HepG2 (cell line): Measurements from ENCODE around the gene RACGAP1. TPM values are rescaled to one million over a fixed set of nuclear protein-coding genes. Genes with fewer than 3 reads are reported as not detected.

ENCODE experiments used
- ATAC-seq: fragments of 200-7000 bp; cut with Tn5 transposase; 3 replicates; pipeline ENCODE4 v1.9.1; 2020; ENCODE audit warnings: mild to moderate bottlenecking, moderate library complexity
- BruUV-seq: library from RNA; stranded (reverse); fragments of 400-500 nt; replicated peaks from 2 replicates; lab custom pipeline; 2021; lab: Mats Ljungman, UMichigan
- CTCF ChIA-PET: fragments of 300-600 bp; formaldehyde crosslinking; extraction: SDS; loops from one replicate; lab custom pipeline; 2021; ENCODE audit warnings: low total read pairs, inconsistent platforms, low intra/inter-chr PET ratio; lab: Yijun Ruan, JAX
- POLR2A ChIA-PET: fragments of 350-600 bp; sonication (Branson Sonifier 250); formaldehyde crosslinking; loops from one replicate; lab custom pipeline; 2020; ENCODE audit warnings: antibody characterized with exemption, inconsistent platforms; lab: Yijun Ruan, JAX
- DNase-seq: peaks from one replicate; pipeline ENCODE4 v3.0.0-alpha.2; 2015; ENCODE audit warnings: low spot score
- FAIRE-seq: peaks from 3 replicates; lab custom pipeline; 2011; peaks lifted over from hg19 to GRCh38; lab: Jason Lieb, UNC
- H2AFZ ChIP-seq: one replicate; pipeline ENCODE4 v1.6.1; 2011; ENCODE audit warnings: low read length, inconsistent platforms
- H3K27ac ChIP-seq: fragments of 300-600 bp; 3 replicates; pipeline ENCODE4 v1.8.0; 2011; ENCODE audit warnings: mixed run types, mild to moderate bottlenecking, mixed read lengths, low read length, inconsistent platforms; ENCODE audit not compliant: insufficient read depth; ENCODE audit errors: extremely low read length
- H3K27me3 ChIP-seq, 2 experiments: fragments of 200-600 bp in 1 of 2; 2 replicates in 1 of 2; 3 replicates in 1 of 2; pipeline versions ENCODE4 v1.6.0 to v1.8.0; 2011; ENCODE audit warnings: low read length in 2 of 2, mild to moderate bottlenecking in 2 of 2, moderate library complexity in 2 of 2, inconsistent platforms in 1 of 2; ENCODE audit not compliant: insufficient read depth in 2 of 2, control insufficient read depth in 1 of 2
- H3K36me3 ChIP-seq, 2 experiments: fragments of 200-600 bp in 1 of 2; replicated peaks in 1 of 2; 2 replicates in 1 of 2; 3 replicates in 1 of 2; pipeline versions ENCODE4 v1.5.1 to v1.8.0; 2011; ENCODE audit warnings: low read length in 2 of 2, inconsistent platforms in 1 of 2; ENCODE audit not compliant: insufficient read depth in 2 of 2, control insufficient read depth in 1 of 2
- H3K4me1 ChIP-seq: 2 replicates; pipeline ENCODE4 v1.5.1; 2012; ENCODE audit warnings: low read length, inconsistent platforms; ENCODE audit not compliant: insufficient read depth
- H3K4me2 ChIP-seq: 2 replicates; pipeline ENCODE4 v1.6.0; 2011; ENCODE audit warnings: low read depth, low read length, inconsistent platforms
- H3K4me3 ChIP-seq, 3 experiments: fragments of 200-600 bp in 1 of 3; sonication (generic), shearing (Covaris generic) in 1 of 3; replicated peaks in 1 of 3; 2 replicates each; pipeline ENCODE4 v1.5.1; 2011 to 2016; ENCODE audit warnings: low read length in 3 of 3, inconsistent platforms in 2 of 3, low read depth in 2 of 3, mild to moderate bottlenecking in 2 of 3, control low read depth in 1 of 3, mixed read lengths in 1 of 3; ENCODE audit not compliant: insufficient read depth in 1 of 3
- H3K79me2 ChIP-seq: one replicate; pipeline ENCODE4 v1.6.1; 2011; ENCODE audit warnings: low read length, inconsistent platforms; ENCODE audit not compliant: insufficient read depth
- H3K9ac ChIP-seq: 2 replicates; pipeline ENCODE4 v1.6.0; 2011; ENCODE audit warnings: mild to moderate bottlenecking, low read depth, low read length, inconsistent platforms; ENCODE audit not compliant: insufficient read depth
- H3K9me3 ChIP-seq: 2 replicates; pipeline ENCODE4 v1.5.1; 2012; ENCODE audit warnings: mild to moderate bottlenecking, low read length
- H4K20me1 ChIP-seq: 2 replicates; pipeline ENCODE4 v1.6.0; 2011; ENCODE audit warnings: inconsistent platforms, mild to moderate bottlenecking, low read length, moderate library complexity; ENCODE audit not compliant: insufficient read depth
- FOXA3 ChIP-seq: IDR thresholded peaks from 2 replicates; pipeline ENCODE4 v1.6.1; 2016; ENCODE audit warnings: missing genetic modification reagents, missing compliant biosample characterization
- GZF1 ChIP-seq: sonication (generic); formaldehyde crosslinking; IDR thresholded peaks from 2 replicates; pipeline ENCODE4 v1.5.1; 2020; ENCODE audit warnings: mild to moderate bottlenecking, missing genetic modification reagents
- JUNB ChIP-seq: sonication (generic); formaldehyde crosslinking; IDR thresholded peaks from 2 replicates; pipeline ENCODE4 v1.8.0; 2022; ENCODE audit warnings: missing genetic modification reagents, mild to moderate bottlenecking, borderline replicate concordance
- NCOA1 ChIP-seq: sonication (generic); formaldehyde crosslinking; IDR thresholded peaks from 2 replicates; pipeline ENCODE4 v1.9.0; 2021; ENCODE audit warnings: missing genetic modification reagents
- NFE2L1 ChIP-seq: sonication (generic); formaldehyde crosslinking; IDR thresholded peaks from 2 replicates; pipeline ENCODE4 v1.4.0; 2020; ENCODE audit warnings: missing genetic modification reagents, mild to moderate bottlenecking, borderline replicate concordance
- PCBP2 ChIP-seq: fragments of 200-400 bp; formaldehyde crosslinking; optimal IDR thresholded peaks from 2 replicates; pipeline ENCODE3; 2018; ENCODE audit warnings: low read length, low read depth; ENCODE audit not compliant: poor library complexity, severe bottlenecking
- POLR2AphosphoS2 ChIP-seq: IDR thresholded peaks from 2 replicates; pipeline ENCODE4 v1.6.1; 2011; ENCODE audit warnings: low read depth, low read length, improper control_type of control experiment
- REL ChIP-seq: sonication (generic); formaldehyde crosslinking; conservative IDR thresholded peaks from 2 replicates; pipeline ENCODE4 v1.8.0; 2022; ENCODE audit warnings: mild to moderate bottlenecking, missing genetic modification reagents, moderate library complexity
- SNRNP70 ChIP-seq: fragments of 200-400 bp; formaldehyde crosslinking; IDR thresholded peaks from 2 replicates; pipeline ENCODE4 v1.6.1; 2017; ENCODE audit warnings: mild to moderate bottlenecking, low read depth, low read length, moderate library complexity
- SP140L ChIP-seq: sonication (generic); formaldehyde crosslinking; IDR thresholded peaks from 2 replicates; pipeline ENCODE4 v1.4.0; 2020; ENCODE audit warnings: missing genetic modification reagents, borderline replicate concordance
- ZFP36L2 ChIP-seq: sonication (generic); formaldehyde crosslinking; IDR thresholded peaks from 2 replicates; pipeline ENCODE4 v1.4.0; 2020; ENCODE audit warnings: missing genetic modification reagents
- ZNF333 ChIP-seq: sonication (generic); formaldehyde crosslinking; IDR thresholded peaks from 2 replicates; pipeline ENCODE4 v1.4.0; 2020; ENCODE audit warnings: mild to moderate bottlenecking, missing genetic modification reagents, borderline replicate concordance
- WGBS: methylation state at CpG from one replicate; pipeline ENCODE4 v1.1.6; 2017; ENCODE audit warnings: low lambda C conversion rate; 5-methylcytosine and 5-hydroxymethylcytosine counted together
- in situ Hi-C: cut with HindIII; loops from 2 replicates; pipeline ENCODE4 v1.10.0; 2017; ENCODE audit warnings: low pct_unique_long_range_greater_than_20kb; ENCODE audit not compliant: extremely low pct_ligation_motif_present
- intact Hi-C: fragments of 100-400 bp; cut with micrococcal nuclease; formaldehyde crosslinking; loops from one replicate; pipeline ENCODE4 v1.10.0; 2022; ENCODE audit not compliant: unreplicated experiment
- polyA plus RNA-seq, 8 experiments: library from polyadenylated mRNA; depleted of rRNA in 3 of 8; stranded (reverse) in 7 of 8; unstranded in 1 of 8; fragments of >200 nt; fragmentation: Illumina TruSeq in 4 of 8; extraction: Trizol in 4 of 8; gene quantifications; 2 replicates each; pipeline versions ENCODE4 v1.2.1 to v1.2.3, GENCODE V29; 2011 to 2016; ENCODE audit warnings: low read depth in 4 of 8, missing spikeins in 1 of 8, mixed read lengths in 1 of 8; ENCODE audit not compliant: insufficient read depth in 1 of 8
- total RNA-seq, 5 experiments: library from RNA; depleted of rRNA; stranded (reverse); fragments of >200 nt; fragmentation: Illumina TruSeq; extraction: Trizol; gene quantifications; 2 replicates each; pipeline ENCODE4 v1.2.3, GENCODE V29; 2016; ENCODE audit warnings: low read depth in 1 of 5
- TF ChIP-seq, protein P1 (sequence below): IDR thresholded peaks from 2 replicates; pipeline ENCODE4 v1.6.1; 2018; ENCODE audit warnings: missing genetic modification reagents, mild to moderate bottlenecking, missing compliant biosample characterization
- TF ChIP-seq, protein P2 (sequence below): sonication (generic); formaldehyde crosslinking; IDR thresholded peaks from 2 replicates; pipeline ENCODE4 v1.5.1; 2020; ENCODE audit warnings: mild to moderate bottlenecking, missing genetic modification reagents, borderline replicate concordance
- TF ChIP-seq, protein P3 (sequence below): sonication (generic); formaldehyde crosslinking; conservative IDR thresholded peaks from 2 replicates; pipeline ENCODE4 v1.5.0; 2020; ENCODE audit warnings: missing genetic modification reagents

Gene RACGAP1
- total and polyA plus RNA-seq, 2 of the 13 experiments (the other 11 are each of a cell fraction or from before 2014, with no cell fraction given) = 16.7 to 57.9 TPM

DNA sequence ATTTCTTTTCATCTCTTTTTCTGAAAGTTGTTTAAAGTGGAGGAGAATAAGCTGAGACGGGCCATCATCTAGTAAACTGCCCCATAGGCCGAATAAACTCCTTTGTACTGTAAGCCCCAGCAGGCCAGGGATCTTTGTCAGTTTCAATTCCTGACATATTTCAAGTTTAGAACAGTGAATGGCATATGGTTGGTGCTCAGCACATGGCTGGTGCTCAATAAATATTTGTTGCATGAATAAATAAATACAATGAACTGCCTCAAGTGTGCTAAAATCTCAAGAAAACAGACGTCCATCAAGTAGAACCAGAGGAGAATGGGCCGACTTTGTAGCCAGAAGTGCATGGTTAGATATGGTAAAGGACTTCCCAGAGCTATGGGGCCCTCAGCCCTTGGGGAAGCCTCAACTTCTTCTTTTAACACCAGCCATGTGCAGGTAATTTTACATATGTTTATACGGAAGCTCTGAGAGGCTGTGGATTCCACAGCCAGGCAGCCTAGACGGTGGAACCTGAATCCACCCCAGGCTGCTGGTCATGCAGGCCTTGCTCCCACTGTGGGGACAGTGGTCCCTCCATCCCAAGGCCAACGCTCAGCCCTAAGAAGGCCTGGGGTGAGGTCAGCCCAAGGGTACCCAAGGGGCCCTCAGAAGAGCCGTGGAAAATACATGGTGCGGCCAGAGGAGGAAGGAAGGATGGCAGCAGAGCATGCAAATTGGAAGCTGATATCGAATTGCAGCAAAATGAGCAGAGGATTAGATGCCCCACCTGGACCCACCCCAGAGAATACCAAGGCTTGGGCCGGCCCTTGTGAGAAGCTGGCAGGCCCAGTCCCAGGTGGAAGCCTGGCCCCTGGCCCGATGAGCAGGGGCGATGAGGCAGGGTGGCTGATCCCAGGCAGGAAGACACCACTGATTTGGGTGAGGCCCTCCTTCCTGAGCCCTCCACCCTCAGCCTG lies 83.5 kb downstream of the RACGAP1 start:
- 47% methylated on average over 9 of the region's 13 CpGs for WGBS
- no peaks in the 10 kb centered on the region for H3K9me3 ChIP-seq
- no peak for FAIRE-seq
- H3K27me3 ChIP-seq = peaks cover 1 to 9% of the 10 kb centered on the region in 2 experiments; a peak in 3 of 5 replicates
- in situ Hi-C loops = loop anchor here (5.0 kb wide), 1 partner anchor 75 kb away; no protein-coding TSS in a partner anchor
- TF ChIP-seq, protein P1, sequence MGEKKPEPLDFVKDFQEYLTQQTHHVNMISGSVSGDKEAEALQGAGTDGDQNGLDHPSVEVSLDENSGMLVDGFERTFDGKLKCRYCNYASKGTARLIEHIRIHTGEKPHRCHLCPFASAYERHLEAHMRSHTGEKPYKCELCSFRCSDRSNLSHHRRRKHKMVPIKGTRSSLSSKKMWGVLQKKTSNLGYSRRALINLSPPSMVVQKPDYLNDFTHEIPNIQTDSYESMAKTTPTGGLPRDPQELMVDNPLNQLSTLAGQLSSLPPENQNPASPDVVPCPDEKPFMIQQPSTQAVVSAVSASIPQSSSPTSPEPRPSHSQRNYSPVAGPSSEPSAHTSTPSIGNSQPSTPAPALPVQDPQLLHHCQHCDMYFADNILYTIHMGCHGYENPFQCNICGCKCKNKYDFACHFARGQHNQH (CRISPR knock-in tag) = no peak
- TF ChIP-seq NFE2L1 (CRISPR knock-in tag) (no peak), SNRNP70 (no peak), GZF1 (no peak), PCBP2 (no peak), JUNB (CRISPR knock-in tag) (no peak), NCOA1 (no peak), FOXA3 (CRISPR knock-in tag) (no peak), POLR2AphosphoS2 (no peak), ZFP36L2 (CRISPR knock-in tag) (no peak), ZNF333 (CRISPR knock-in tag) (no peak), REL (CRISPR knock-in tag) (no peak), SP140L (CRISPR knock-in tag) (no peak)
- TF ChIP-seq, protein P2, sequence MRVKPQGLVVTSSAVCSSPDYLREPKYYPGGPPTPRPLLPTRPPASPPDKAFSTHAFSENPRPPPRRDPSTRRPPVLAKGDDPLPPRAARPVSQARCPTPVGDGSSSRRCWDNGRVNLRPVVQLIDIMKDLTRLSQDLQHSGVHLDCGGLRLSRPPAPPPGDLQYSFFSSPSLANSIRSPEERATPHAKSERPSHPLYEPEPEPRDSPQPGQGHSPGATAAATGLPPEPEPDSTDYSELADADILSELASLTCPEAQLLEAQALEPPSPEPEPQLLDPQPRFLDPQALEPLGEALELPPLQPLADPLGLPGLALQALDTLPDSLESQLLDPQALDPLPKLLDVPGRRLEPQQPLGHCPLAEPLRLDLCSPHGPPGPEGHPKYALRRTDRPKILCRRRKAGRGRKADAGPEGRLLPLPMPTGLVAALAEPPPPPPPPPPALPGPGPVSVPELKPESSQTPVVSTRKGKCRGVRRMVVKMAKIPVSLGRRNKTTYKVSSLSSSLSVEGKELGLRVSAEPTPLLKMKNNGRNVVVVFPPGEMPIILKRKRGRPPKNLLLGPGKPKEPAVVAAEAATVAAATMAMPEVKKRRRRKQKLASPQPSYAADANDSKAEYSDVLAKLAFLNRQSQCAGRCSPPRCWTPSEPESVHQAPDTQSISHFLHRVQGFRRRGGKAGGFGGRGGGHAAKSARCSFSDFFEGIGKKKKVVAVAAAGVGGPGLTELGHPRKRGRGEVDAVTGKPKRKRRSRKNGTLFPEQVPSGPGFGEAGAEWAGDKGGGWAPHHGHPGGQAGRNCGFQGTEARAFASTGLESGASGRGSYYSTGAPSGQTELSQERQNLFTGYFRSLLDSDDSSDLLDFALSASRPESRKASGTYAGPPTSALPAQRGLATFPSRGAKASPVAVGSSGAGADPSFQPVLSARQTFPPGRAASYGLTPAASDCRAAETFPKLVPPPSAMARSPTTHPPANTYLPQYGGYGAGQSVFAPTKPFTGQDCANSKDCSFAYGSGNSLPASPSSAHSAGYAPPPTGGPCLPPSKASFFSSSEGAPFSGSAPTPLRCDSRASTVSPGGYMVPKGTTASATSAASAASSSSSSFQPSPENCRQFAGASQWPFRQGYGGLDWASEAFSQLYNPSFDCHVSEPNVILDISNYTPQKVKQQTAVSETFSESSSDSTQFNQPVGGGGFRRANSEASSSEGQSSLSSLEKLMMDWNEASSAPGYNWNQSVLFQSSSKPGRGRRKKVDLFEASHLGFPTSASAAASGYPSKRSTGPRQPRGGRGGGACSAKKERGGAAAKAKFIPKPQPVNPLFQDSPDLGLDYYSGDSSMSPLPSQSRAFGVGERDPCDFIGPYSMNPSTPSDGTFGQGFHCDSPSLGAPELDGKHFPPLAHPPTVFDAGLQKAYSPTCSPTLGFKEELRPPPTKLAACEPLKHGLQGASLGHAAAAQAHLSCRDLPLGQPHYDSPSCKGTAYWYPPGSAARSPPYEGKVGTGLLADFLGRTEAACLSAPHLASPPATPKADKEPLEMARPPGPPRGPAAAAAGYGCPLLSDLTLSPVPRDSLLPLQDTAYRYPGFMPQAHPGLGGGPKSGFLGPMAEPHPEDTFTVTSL (CRISPR knock-in tag) = no peak
- TF ChIP-seq, protein P3, sequence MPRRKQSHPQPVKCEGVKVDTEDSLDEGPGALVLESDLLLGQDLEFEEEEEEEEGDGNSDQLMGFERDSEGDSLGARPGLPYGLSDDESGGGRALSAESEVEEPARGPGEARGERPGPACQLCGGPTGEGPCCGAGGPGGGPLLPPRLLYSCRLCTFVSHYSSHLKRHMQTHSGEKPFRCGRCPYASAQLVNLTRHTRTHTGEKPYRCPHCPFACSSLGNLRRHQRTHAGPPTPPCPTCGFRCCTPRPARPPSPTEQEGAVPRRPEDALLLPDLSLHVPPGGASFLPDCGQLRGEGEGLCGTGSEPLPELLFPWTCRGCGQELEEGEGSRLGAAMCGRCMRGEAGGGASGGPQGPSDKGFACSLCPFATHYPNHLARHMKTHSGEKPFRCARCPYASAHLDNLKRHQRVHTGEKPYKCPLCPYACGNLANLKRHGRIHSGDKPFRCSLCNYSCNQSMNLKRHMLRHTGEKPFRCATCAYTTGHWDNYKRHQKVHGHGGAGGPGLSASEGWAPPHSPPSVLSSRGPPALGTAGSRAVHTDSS (CRISPR knock-in tag) = no peak
- TF ChIP-seq, all 625 proteins: peak for 0
- no TSS peak for BruUV-seq
- H3K4me1 ChIP-seq = peaks cover 29% of the 10 kb centered on the region
- no peak overlapping the region for H3K4me2 ChIP-seq
- no peaks in the 10 kb centered on the region for H4K20me1 ChIP-seq
- H3K27ac ChIP-seq = no peak overlapping the region
- ATAC-seq (no peak), DNase-seq (no peak)
- ChIA-PET POLR2A (no interaction called here), CTCF (no interaction called here)
- H3K9ac ChIP-seq = no peak overlapping the region
- intact Hi-C loops = loop anchor here (10.0 kb wide), 1 partner anchor 77 kb away; no protein-coding TSS in a partner anchor
- no peak overlapping the region for H2AFZ ChIP-seq
- no peaks in the 10 kb centered on the region for H3K79me2 ChIP-seq
- no peak overlapping the region for H3K4me3 ChIP-seq
- no peaks in the 10 kb centered on the region for H3K36me3 ChIP-seq
